ENCODE results near the gene MAN1B1. TPM values are rescaled to one million over a fixed set of nuclear protein-coding genes. Genes with fewer than 3 reads are reported as not detected.

Gene MAN1B1
- total and polyA plus RNA-seq, 7 donors, result 12.0 to 52.0 (median 28.2) TPM

DNA sequence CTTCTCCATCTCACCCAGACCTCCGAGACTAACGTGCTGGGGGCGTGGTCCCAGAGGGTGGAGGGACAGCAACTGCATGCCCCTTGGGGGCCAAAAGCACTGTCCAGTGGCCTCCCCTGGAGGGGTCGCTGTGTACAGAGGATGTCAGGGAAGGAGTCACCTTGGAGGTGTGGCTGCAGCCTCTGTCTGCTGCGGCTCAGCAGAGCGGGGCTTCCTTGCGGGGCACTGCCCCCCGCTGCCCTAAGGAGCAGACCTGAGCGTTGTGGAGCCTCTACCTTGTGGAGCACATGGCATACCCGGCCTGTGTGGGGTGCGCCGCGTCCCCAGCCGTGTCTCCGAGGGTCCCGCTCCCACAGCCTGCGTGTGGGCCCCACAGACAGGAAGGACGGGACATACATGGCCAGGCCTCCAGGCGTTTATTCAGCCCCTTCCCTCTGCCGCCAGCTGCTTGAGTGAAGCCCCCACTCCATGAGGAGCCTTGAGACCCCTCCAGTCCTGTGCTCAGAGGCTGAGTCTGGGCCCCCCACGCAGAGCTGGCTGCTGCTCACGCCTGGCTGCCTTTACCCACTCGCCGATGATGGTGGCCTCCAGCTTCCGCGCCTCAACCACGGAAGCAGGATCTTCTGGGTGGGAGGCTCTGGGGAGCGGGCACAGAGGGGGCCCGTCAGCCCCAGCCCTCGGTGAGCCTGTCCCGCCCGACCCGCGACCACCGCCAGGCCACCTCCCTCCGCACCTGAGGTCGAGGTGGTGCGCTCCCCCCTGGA is 23.5 kb downstream of the MAN1B1 start:
- 92% methylated on average over 38 of the region's 38 CpGs for WGBS, 2 donors
- Histone ChIP-seq H3K36me3 (peaks cover 25 to 75% (median 43%) of the 10 kb centered on the region in 4 donors), H3K4me3 (no peak overlapping the region), H3K9me3 (no peaks in the 10 kb centered on the region), H3K4me1 (peaks cover 0 to 18% (median 14%) of the 10 kb centered on the region in 4 donors), H3K27me3 (no peaks in the 10 kb centered on the region), H3K27ac (no peak overlapping the region)
- intact Hi-C loops (cut with DNase I), result no loop called here
- DNase-seq, result peak; percentile 62
- TF ChIP-seq, protein P1, sequence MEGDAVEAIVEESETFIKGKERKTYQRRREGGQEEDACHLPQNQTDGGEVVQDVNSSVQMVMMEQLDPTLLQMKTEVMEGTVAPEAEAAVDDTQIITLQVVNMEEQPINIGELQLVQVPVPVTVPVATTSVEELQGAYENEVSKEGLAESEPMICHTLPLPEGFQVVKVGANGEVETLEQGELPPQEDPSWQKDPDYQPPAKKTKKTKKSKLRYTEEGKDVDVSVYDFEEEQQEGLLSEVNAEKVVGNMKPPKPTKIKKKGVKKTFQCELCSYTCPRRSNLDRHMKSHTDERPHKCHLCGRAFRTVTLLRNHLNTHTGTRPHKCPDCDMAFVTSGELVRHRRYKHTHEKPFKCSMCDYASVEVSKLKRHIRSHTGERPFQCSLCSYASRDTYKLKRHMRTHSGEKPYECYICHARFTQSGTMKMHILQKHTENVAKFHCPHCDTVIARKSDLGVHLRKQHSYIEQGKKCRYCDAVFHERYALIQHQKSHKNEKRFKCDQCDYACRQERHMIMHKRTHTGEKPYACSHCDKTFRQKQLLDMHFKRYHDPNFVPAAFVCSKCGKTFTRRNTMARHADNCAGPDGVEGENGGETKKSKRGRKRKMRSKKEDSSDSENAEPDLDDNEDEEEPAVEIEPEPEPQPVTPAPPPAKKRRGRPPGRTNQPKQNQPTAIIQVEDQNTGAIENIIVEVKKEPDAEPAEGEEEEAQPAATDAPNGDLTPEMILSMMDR (IDR thresholded peaks at IDR 0.05), result no peak
- TF ChIP-seq POLR2AphosphoS5 (IDR thresholded peaks at IDR 0.05), result no peak
- no peak for TF ChIP-seq POLR2A (IDR thresholded peaks at IDR 0.05)
- TF ChIP-seq EP300 (IDR thresholded peaks at IDR 0.05), result no peak

DNA sequence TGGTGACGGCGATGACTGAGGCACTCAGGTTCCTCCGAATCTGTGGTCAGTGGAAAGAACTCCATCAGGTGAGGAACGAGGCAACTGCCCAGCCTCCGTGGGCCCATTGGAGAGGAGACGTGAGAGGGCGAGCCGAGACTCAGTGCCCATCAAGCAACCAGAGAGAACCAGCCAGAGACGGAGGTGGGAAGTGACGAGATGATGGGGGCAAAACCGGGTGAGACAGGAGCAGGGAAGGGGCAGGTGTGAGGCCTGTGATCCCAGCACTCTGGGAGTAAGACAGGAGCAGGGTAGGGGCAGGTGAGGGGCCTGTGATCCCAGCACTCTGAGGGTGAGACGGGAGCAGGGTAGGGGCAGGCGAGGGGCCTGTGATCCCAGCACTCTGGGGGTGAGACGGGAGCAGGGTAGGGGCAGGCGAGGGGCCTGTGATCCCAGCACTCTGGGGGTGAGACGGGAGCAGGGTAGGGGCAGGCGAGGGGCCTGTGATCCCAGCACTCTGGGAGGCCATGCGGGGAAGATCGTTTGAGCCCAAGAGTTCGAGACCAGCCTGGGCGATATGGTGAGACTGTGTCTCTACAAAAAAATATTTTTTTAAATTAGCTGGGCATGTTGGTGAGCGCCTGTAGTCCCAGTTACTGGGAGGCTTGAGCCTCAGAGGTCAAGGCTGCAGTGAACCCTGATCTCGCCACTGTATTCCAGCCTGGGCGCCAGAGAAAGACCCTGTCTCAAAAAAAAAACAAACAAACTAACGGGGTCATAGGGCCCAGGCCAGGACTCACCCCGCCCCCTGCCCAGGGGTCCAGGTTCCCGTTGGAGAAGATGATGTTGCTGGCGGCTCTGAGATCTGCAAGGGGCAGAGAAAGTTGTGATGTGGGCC is 24.4 kb downstream of the MAN1B1 start:
- intact Hi-C loops (cut with DNase I), result no loop called here
- Histone ChIP-seq H3K27me3 (no peaks in the 10 kb centered on the region), H3K27ac (no peak overlapping the region), H3K36me3 (peaks cover 23 to 67% (median 36%) of the 10 kb centered on the region in 4 donors), H3K4me1 (peaks cover 0 to 18% (median 14%) of the 10 kb centered on the region in 4 donors), H3K9me3 (no peaks in the 10 kb centered on the region), H3K4me3 (no peak overlapping the region)
- DNase-seq, result no peak
- WGBS, 2 donors, result 88 to 93% methylated on average over 28 of the region's 28 CpGs
- TF ChIP-seq, protein P1 (IDR thresholded peaks at IDR 0.05), result no peak
- no peak for TF ChIP-seq EP300 (IDR thresholded peaks at IDR 0.05)
- TF ChIP-seq POLR2A (IDR thresholded peaks at IDR 0.05), result no peak
- no peak for TF ChIP-seq POLR2AphosphoS5 (IDR thresholded peaks at IDR 0.05)

DNA sequence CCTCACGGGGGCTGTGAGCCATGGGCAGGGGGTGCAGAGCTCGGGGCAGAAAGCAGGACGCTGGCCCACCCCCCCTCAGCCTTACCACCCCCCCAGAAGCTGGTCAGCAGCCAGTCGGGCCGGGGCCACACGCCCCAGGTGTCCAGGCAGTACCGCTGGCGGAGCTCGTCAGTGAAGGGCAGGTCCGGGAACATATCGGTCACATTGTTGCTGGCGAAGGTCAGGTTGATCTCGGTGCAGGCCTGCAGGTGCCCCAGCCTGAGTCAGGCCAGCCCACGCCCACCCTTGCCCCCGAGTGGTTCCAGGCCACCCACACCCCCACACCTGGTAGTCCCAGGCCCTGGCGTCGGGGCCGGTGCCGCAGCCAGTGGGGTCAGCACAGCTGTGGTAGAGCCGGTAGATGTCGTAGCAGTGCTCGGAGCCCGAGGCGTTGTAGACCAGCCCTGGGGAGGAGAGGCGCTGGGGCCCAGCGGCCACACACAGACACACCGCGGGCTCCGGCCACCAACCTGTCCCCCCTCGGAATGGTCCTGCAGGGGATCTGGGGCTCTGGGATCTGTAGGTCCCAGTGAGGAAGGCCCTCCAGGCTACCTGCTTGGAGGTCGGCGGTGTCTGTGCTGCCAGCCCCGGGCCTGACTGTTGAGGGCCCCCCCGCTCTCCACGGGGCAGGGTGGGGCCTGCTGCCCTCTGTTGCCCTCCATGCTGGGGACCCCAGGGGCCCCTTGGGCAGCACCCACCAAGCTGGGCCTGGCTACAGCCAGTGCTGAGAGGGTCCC is 25.2 kb downstream of the MAN1B1 start:
- Histone ChIP-seq H3K9me3 (no peaks in the 10 kb centered on the region), H3K4me3 (no peak overlapping the region), H3K27ac (no peak overlapping the region), H3K4me1 (peaks cover 0 to 18% (median 14%) of the 10 kb centered on the region in 4 donors), H3K27me3 (no peaks in the 10 kb centered on the region), H3K36me3 (peaks cover 21 to 59% (median 34%) of the 10 kb centered on the region in 4 donors)
- intact Hi-C loops (cut with DNase I), result no loop called here
- 87 to 92% methylated on average over 35 of the region's 35 CpGs for WGBS, 2 donors
- DNase-seq, result no peak
- TF ChIP-seq EP300 (IDR thresholded peaks at IDR 0.05) (no peak), POLR2A (IDR thresholded peaks at IDR 0.05) (no peak), POLR2AphosphoS5 (IDR thresholded peaks at IDR 0.05) (no peak)
- TF ChIP-seq, protein P1 (IDR thresholded peaks at IDR 0.05), result no peak

DNA sequence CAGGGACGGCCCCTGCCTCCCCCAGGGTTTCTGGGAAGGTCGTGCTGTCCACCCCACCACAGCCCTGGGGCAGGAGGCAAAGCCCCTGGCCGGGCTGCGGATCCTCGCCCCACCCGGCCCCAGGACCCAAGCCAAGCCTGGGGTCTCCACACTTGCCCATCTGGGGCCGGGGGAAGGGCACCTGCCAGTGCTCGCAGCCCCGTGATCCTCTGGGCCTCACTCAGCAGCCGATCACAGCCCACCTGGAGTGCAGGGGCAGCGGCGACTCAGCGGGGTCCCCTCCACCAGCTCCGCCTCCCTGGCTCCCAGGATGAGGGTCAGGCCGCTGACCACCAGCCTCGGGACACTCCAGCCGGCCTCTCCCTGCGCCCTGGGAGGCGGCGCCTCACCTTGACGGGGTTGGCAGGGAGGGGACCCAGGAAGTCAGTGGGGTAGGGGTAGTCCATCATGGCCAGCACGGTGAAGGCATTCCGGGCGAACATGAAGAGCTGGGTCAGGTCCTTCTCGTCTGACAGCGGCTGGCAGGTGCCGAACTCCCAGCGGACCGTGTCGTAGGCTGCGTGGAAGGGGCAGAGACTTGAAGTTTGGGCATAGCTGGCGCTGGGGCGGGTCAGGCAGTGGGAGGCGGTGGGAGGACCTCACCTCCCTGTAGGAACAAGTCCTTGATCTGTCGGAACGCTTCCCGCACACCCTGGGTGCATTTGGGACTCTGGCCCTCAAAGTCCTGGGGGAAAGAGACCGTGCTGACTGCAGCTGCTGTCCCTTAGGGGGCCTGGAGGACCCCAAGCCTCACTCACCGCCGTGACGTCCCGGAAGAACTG is 26.0 kb downstream of the MAN1B1 start:
- peaks cover 13 to 51% (median 29%) of the 10 kb centered on the region in 4 donors for H3K36me3 ChIP-seq

More for the DNA sequence above, 26.0 kb downstream of the MAN1B1 start:
- no peak for TF ChIP-seq POLR2A (IDR thresholded peaks at IDR 0.05)
- Histone ChIP-seq H3K4me3 (no peak overlapping the region), H3K27me3 (no peaks in the 10 kb centered on the region), H3K27ac (no peak overlapping the region), H3K9me3 (no peaks in the 10 kb centered on the region), H3K4me1 (peaks cover 0 to 18% (median 14%) of the 10 kb centered on the region in 4 donors)
- intact Hi-C loops (cut with DNase I), result no loop called here
- 95 to 97% methylated on average over 42 of the region's 42 CpGs for WGBS, 2 donors
- DNase-seq, result peak; percentile 64

Data from sigmoid colon (tissue), 7 donors.